GM23338 (cell line): Measurements from ENCODE around the gene HACE1. TPM values are rescaled to one million over a fixed set of nuclear protein-coding genes. Genes with fewer than 3 reads are reported as not detected.
"Not testable (repeated sequence)": the region's sequence is repeated elsewhere in the genome, so short reads cannot be mapped to it uniquely, and the experiment has no call there.

Experiments
- ATAC-seq: fragments of 200-7000 bp; cut with Tn5 transposase; 3 replicates; pipeline ENCODE4 v1.9.1; 2020
- DNase-seq: peaks from one replicate; pipeline ENCODE4 v3.0.0-alpha.2; 2015; ENCODE audit warnings: low spot score
- H2AFZ ChIP-seq: fragments of 200-600 bp; sonication (generic); 2 replicates; pipeline ENCODE4 v1.8.0; 2016; ENCODE audit warnings: antibody characterized with exemption, mild to moderate bottlenecking, moderate library complexity
- H3F3A ChIP-seq: fragments of 200-600 bp; sonication (generic); replicated peaks from 2 replicates; pipeline ENCODE4 v1.8.0; 2017; ENCODE audit warnings: antibody characterized with exemption, mixed run types, low read depth
- H3K27ac ChIP-seq: fragments of 200-600 bp; sonication (generic); 2 replicates; pipeline ENCODE4 v1.6.1; 2016; ENCODE audit warnings: low read depth
- H3K27me3 ChIP-seq: fragments of 200-600 bp; sonication (generic); 2 replicates; pipeline ENCODE4 v1.8.0; 2016; ENCODE audit warnings: mild to moderate bottlenecking, mixed run types, moderate library complexity; ENCODE audit not compliant: insufficient read depth
- H3K36me3 ChIP-seq: fragments of 200-600 bp; sonication (generic); 2 replicates; pipeline ENCODE4 v1.8.0; 2016; ENCODE audit warnings: mild to moderate bottlenecking; ENCODE audit not compliant: insufficient read depth
- H3K4me1 ChIP-seq: fragments of 200-600 bp; sonication (generic); 2 replicates; pipeline ENCODE4 v1.8.0; 2016; ENCODE audit warnings: mild to moderate bottlenecking, moderate library complexity; ENCODE audit not compliant: insufficient read depth
- H3K4me2 ChIP-seq: fragments of 200-600 bp; sonication (generic); 2 replicates; pipeline ENCODE4 v1.7.1; 2017; ENCODE audit warnings: mixed run types
- H3K4me3 ChIP-seq: fragments of 200-600 bp; sonication (generic); 2 replicates; pipeline ENCODE4 v1.6.1; 2016; ENCODE audit warnings: mixed run types
- H3K79me2 ChIP-seq: fragments of 200-600 bp; sonication (generic); replicated peaks from 2 replicates; pipeline ENCODE4 v1.8.0; 2017; ENCODE audit warnings: mild to moderate bottlenecking; ENCODE audit not compliant: insufficient read depth
- H3K9me2 ChIP-seq: fragments of 200-600 bp; sonication (generic); 2 replicates; pipeline ENCODE4 v1.8.0; 2017; ENCODE audit not compliant: insufficient read depth
- H4K20me1 ChIP-seq: fragments of 200-600 bp; sonication (generic); replicated peaks from 2 replicates; pipeline ENCODE4 v1.8.0; 2017; ENCODE audit warnings: mild to moderate bottlenecking; ENCODE audit not compliant: insufficient read depth
- H3K27ac Mint-ChIP-seq: 2 replicates; pipeline ENCODE4 v1.8.0; 2020; ENCODE audit warnings: inconsistent platforms, mild to moderate bottlenecking, moderate library complexity, mixed read lengths
- H3K27me3 Mint-ChIP-seq: 3 replicates; pipeline ENCODE4 v1.8.0; 2022; ENCODE audit warnings: low read depth, mild to moderate bottlenecking, moderate library complexity, mixed read lengths, inconsistent platforms; ENCODE audit not compliant: insufficient read depth, poor library complexity
- H3K36me3 Mint-ChIP-seq: 3 replicates; pipeline ENCODE4 v1.8.0; 2021; ENCODE audit warnings: low read depth, mild to moderate bottlenecking, inconsistent platforms, moderate library complexity, mixed read lengths
- H3K4me1 Mint-ChIP-seq: 3 replicates; pipeline ENCODE4 v1.8.0; 2020; ENCODE audit warnings: mild to moderate bottlenecking, inconsistent platforms, mixed read lengths
- H3K4me3 Mint-ChIP-seq: 3 replicates; pipeline ENCODE4 v1.8.0; 2021; ENCODE audit warnings: moderate library complexity, mild to moderate bottlenecking, inconsistent platforms, mixed read lengths
- H3K9me3 Mint-ChIP-seq: 3 replicates; pipeline ENCODE4 v1.8.0; 2020; ENCODE audit warnings: moderate library complexity, mild to moderate bottlenecking, inconsistent platforms, mixed read lengths
- CREB1 ChIP-seq: fragments of 250-450 bp; sonication (Bioruptor Pico); IDR thresholded peaks from 2 replicates; pipeline ENCODE4 v1.5.0; 2020; ENCODE audit warnings: low read depth, mild to moderate bottlenecking, moderate library complexity
- CTCF ChIP-seq, 2 experiments: fragments of 200-600 bp in 1 of 2; sonication (generic) in 1 of 2; conservative IDR thresholded peaks; 2 replicates each; pipeline versions ENCODE4 v1.5.1 to v1.6.1; 2016 to 2017; ENCODE audit warnings: antibody characterized with exemption in 2 of 2, low read depth in 2 of 2, mild to moderate bottlenecking in 2 of 2, moderate library complexity in 1 of 2
- EZH2 ChIP-seq: fragments of 200-600 bp; sonication (generic); IDR thresholded peaks from one replicate; pipeline ENCODE4 v1.8.0; 2017; ENCODE audit warnings: antibody characterized with exemption, mild to moderate bottlenecking, low read depth; ENCODE audit not compliant: unreplicated experiment
- EZH2phosphoT487 ChIP-seq: fragments of 200-600 bp; sonication (generic); IDR thresholded peaks from one replicate; pipeline ENCODE4 v1.8.1; 2018; ENCODE audit warnings: antibody characterized with exemption; ENCODE audit not compliant: unreplicated experiment
- JUNB ChIP-seq: IDR thresholded peaks from one replicate; pipeline ENCODE4 v1.6.1; 2016; ENCODE audit warnings: antibody characterized with exemption; ENCODE audit not compliant: unreplicated experiment
- NANOG ChIP-seq: IDR thresholded peaks from 2 replicates; pipeline ENCODE4 v1.6.1; 2016; ENCODE audit warnings: antibody characterized with exemption, borderline replicate concordance
- POLR2AphosphoS5 ChIP-seq: IDR thresholded peaks from 2 replicates; pipeline ENCODE4 v1.6.1; 2016; ENCODE audit warnings: antibody characterized with exemption, low read depth
- REST ChIP-seq: IDR thresholded peaks from one replicate; pipeline ENCODE4 v1.6.1; 2018; ENCODE audit warnings: antibody characterized with exemption; ENCODE audit not compliant: unreplicated experiment
- ZNF114 ChIP-seq: fragments of 250-450 bp; sonication (Bioruptor Pico); IDR thresholded peaks from 2 replicates; pipeline ENCODE4 v1.5.0; 2020; ENCODE audit warnings: mild to moderate bottlenecking, moderate library complexity
- ZNF331 ChIP-seq: fragments of 250-450 bp; sonication (Bioruptor Pico); IDR thresholded peaks from 2 replicates; pipeline ENCODE4 v1.5.0; 2020; ENCODE audit warnings: low read depth, mild to moderate bottlenecking, moderate library complexity
- ZNF462 ChIP-seq: fragments of 250-450 bp; sonication (Bioruptor Pico); IDR thresholded peaks from 2 replicates; pipeline ENCODE4 v1.5.0; 2020; ENCODE audit warnings: mild to moderate bottlenecking, moderate library complexity
- polyA plus RNA-seq: library from polyadenylated mRNA; unstranded; fragments of >200 nt; fragmentation: Nextera tagmentation; extraction: Ambion mirVana; gene quantifications from 2 replicates; pipeline ENCODE4 v1.2.1, GENCODE V29; 2016
- total RNA-seq: library from RNA; depleted of rRNA; stranded (reverse); fragments of >200 nt; shearing (Covaris generic); gene quantifications from 2 replicates; pipeline ENCODE4 v1.2.3, GENCODE V29; 2014

HACE1 gene
- total and polyA plus RNA-seq, 2 experiments from 2014 or later: 8.6 to 28.7 TPM

- no peak overlapping the region for H3K4me3 ChIP-seq
- Mint-ChIP-seq H3K4me3 (no peak overlapping the region), H3K27ac (no peak overlapping the region), H3K9me3 (peaks cover 10% of the 10 kb centered on the region), H3K4me1 (no peaks in the 10 kb centered on the region), H3K36me3 (peaks cover 45% of the 10 kb centered on the region), H3K27me3 (no peaks in the 10 kb centered on the region)
- no peaks in the 10 kb centered on the region; the same call in 1 of the 2 replicates for H3K36me3 ChIP-seq
- H3K27me3 ChIP-seq: no peaks in the 10 kb centered on the region
- no peaks in the 10 kb centered on the region for H3K4me1 ChIP-seq
- no peak overlapping the region for H3K4me2 ChIP-seq
- no peak overlapping the region for H3K27ac ChIP-seq
- H3K9me2 ChIP-seq: no peaks in the 10 kb centered on the region
- no peak for TF ChIP-seq EZH2
- TF ChIP-seq ZNF462 (CRISPR knock-in tag): no peak
- TF ChIP-seq CTCF (conservative IDR thresholded peaks at IDR 0.05; ENCODE audit: low read depth in 2 of 2): no peak
- no peak for TF ChIP-seq NANOG
- no peak for TF ChIP-seq ZNF114 (CRISPR knock-in tag)
- TF ChIP-seq REST: no peak
- no peak for TF ChIP-seq CREB1 (CRISPR knock-in tag)
- no peak for TF ChIP-seq POLR2AphosphoS5
- TF ChIP-seq ZNF331 (CRISPR knock-in tag): no peak
- TF ChIP-seq JUNB: no peak
- no peak for TF ChIP-seq EZH2phosphoT487
- no peak for ATAC-seq
- H2AFZ ChIP-seq: no peak overlapping the region
- DNase-seq: no peak
- H4K20me1 ChIP-seq: no peaks in the 10 kb centered on the region
- no peaks in the 10 kb centered on the region for H3K79me2 ChIP-seq
- no peaks in the 10 kb centered on the region for H3F3A ChIP-seq
Measured at GRCh38 chr6:104828478-104828877, 31.2 kb downstream of the HACE1 start.

GRCh38 chr6:104820820-104821219 lies 38.9 kb downstream of the HACE1 start:
- H4K20me1 ChIP-seq, H3K27ac ChIP-seq, H3K9me2 ChIP-seq, H3K27me3 ChIP-seq, H3K9me3 Mint-ChIP-seq, H3K4me2 ChIP-seq, H3K27me3 Mint-ChIP-seq, H3K36me3 ChIP-seq, ATAC-seq, H3K4me1 Mint-ChIP-seq, H3F3A ChIP-seq, H3K4me3 ChIP-seq, H3K27ac Mint-ChIP-seq, H3K4me1 ChIP-seq, DNase-seq, H2AFZ ChIP-seq, H3K79me2 ChIP-seq, H3K4me3 Mint-ChIP-seq: not testable (repeated sequence)
- peaks cover 51% of the 10 kb centered on the region for H3K36me3 Mint-ChIP-seq
